Renal cortex interstitium (tissue), 11 donors: ENCODE measurements around the gene TUT4. TPM values are rescaled to one million over a fixed set of nuclear protein-coding genes. Genes with fewer than 3 reads are reported as not detected.
A peak's percentile ranks its signal among the peaks of the same experiment; 100 is the strongest.
"Not testable (repeated sequence)": the region's sequence is repeated elsewhere in the genome, so short reads cannot be mapped to it uniquely, and the experiment has no call there.

Experiments
- DNase-seq, 11 donors: peaks; one replicate each; pipeline ENCODE4 v3.0.0-alpha.2; 2013; ENCODE audit warnings: low read depth in 9 of 11, low spot score in 4 of 11; ENCODE audit errors: extremely low read depth in 1 of 11
- polyA plus RNA-seq, 3 donors: library from polyadenylated mRNA; unstranded; fragments of 120-200 nt; gene quantifications; one replicate each; pipeline ENCODE4 v1.2.1, GENCODE V29; 2013; ENCODE audit not compliant: insufficient read length in 3 of 3

TUT4 gene
- polyA plus RNA-seq, 3 donors = 70.7 to 113 (median 86.3) TPM

- no peak for DNase-seq
Measured at GRCh38 chr1:52585474-52585873, 32.6 kb upstream of the TUT4 start.

GRCh38 chr1:52582116-52582696 is 29.3 kb upstream of the TUT4 start:
- no peak for DNase-seq

- DNase-seq = no peak
Measured at GRCh38 chr1:52580283-52580682, 27.4 kb upstream of the TUT4 start.

- no peak for DNase-seq
Measured at GRCh38 chr1:52579415-52579814, 26.5 kb upstream of the TUT4 start.

- not testable (repeated sequence) for DNase-seq
Measured at GRCh38 chr1:52578066-52578465, 25.2 kb upstream of the TUT4 start.

DNA sequence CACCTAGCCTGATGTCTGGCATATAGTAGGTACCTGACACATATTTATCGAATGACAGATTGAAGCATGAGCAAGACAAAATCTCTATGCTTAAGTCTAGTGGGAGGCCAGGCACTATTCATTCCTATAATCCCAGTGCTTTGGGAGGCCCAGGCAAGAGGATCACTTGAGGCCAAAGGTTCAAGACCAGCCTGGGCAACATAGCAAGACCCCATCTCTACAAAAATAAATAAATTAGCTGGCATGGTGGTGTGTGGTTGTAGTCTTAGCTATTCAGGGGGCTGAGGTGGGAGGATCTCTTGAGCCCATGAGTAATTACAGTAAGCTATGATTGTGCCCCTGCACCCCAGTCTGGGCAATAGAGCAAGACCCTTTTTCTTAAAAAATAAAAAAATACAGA is 23.2 kb upstream of the TUT4 start:
- DNase-seq = no peak

DNA sequence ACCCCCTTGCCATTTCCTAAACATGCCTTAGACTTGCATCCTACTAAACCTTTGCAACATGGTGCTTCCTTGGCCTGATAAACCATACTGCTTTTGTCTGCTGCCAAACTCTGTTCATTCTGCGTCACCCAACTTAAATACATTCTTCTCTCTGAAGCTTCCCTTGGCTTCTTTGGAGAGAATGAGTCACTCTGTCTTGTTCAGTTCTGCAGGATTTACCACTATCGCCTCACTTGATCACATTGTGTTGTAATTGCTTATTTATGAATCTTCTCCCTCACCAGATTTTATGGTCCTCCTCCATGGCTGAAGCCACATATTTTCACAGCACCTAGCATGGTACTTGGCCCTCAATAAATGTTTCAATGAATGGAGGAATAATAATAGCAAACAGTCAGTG is 21.7 kb upstream of the TUT4 start:
- no peak for DNase-seq

GRCh38 chr1:52572387-52572786 is 19.5 kb upstream of the TUT4 start:
- no peak for DNase-seq

GRCh38 chr1:52571783-52572182 is 18.9 kb upstream of the TUT4 start:
- DNase-seq = no peak

- DNase-seq = peak in 4 of 11 donors; percentile 15 to 56 (median 42)
Measured at GRCh38 chr1:52569449-52570210, 16.7 kb upstream of the TUT4 start.

- DNase-seq = no peak
Measured at GRCh38 chr1:52567943-52568342, 15.1 kb upstream of the TUT4 start.

- no peak for DNase-seq
Measured at GRCh38 chr1:52562766-52563165, 9.9 kb upstream of the TUT4 start.

DNA sequence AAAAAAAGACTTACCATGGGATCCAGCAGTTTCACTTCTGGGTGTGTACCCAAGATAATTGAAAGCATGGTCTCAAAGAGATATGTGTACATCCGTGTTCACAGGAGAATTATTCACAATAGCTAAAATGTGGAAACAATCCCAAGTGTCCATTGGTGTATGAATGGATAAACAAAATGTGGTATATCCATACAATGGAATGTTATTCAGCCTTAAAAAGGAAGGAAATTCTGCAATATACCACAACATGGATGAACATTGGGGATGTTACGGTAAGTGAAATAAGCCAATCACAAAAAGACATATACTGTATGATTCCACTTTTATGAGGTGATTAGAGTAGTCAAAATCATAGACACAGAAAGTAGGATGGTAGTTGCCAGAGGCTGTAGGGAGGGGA is 7.0 kb upstream of the TUT4 start:
- no peak for DNase-seq

- DNase-seq = no peak
Measured at GRCh38 chr1:52558941-52559340, 6.0 kb upstream of the TUT4 start.

- no peak for DNase-seq
Measured at GRCh38 chr1:52556641-52557360, 3.9 kb upstream of the TUT4 start.

DNA sequence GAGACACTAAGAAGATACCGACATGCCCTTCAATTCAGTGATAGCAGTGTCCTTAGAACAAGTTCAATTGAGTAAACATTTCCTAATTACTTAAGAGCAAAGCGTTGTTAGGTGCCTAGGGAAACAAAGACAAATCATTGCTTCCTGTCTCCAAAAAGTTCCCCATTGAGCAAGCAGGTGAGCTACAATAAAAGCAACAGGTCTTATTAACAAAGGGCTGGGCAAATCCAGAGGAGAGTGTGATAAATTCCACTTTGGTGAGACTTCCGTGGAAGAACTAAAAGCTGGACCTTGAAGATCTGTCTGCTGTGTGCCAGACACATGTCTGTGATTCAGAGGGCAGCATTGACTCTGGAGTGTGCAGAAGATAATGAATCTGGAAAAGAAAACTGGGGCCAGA is 1.9 kb upstream of the TUT4 start:
- no peak for DNase-seq

GRCh38 chr1:52554267-52554640 is 1.4 kb upstream of the TUT4 start:
- no peak for DNase-seq

DNA sequence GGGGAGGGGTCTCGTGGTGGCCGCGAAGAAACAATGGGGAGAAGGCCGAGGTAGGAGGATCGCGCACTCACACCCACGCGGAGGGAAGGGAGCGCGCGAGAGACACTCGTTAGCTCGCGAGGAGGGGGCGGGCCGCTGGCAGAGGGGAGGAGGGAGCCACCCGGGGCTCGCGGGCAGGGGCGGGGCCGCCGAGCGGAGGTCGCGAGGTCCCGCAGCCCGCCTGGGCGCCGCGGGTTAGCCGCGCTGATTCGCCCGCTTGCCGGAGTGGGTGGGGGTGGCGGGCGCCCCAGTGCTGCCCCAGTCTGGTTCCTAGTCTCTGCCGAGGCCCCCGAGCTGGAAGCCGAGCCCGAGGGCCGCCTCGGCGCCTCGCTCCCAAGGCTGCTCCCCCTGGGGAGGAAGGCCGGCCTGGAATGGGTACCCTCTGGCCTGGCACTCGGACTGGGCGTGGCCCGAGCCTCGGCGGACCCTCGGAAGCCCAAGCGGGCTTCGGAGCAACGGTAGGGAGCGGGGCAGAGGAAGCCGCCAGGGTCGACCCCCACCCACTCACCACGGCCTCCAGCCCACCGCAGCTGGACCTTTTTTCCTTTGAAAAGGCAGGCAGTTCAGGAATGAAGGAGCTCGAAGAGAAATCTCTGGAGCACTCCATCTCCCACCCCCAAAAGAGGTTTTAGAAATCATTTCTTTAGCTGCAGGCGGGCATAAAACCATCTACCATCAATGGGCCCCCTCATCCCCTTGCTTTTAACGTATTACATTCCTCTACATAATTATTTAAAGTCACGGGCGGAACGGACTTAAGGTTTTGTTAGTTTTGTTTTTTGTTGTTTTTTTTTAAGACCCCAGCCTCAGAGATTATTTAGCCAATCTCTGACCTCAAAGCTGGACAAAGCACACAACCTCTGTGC is 722 bp upstream of the TUT4 start:
- peak in 10 of 11 donors; percentile 68 to 88 (median 80) for DNase-seq

GRCh38 chr1:52552236-52552504 is 722 bp downstream of the TUT4 start:
- peak in 5 of 11 donors; percentile 27 to 45 (median 36) for DNase-seq
